ENCODE data around the gene EBF4. TPM values are rescaled to one million over a fixed set of nuclear protein-coding genes. Genes with fewer than 3 reads are reported as not detected.

The EBF4 gene
- total and polyA plus RNA-seq, 2 of the 8 experiments (the other 6 are each of a cell fraction or from before 2014, with no cell fraction given): 1.2 to 2.9 TPM

GRCh38 chr20:2757001-2757400 is 64.4 kb downstream of the EBF4 start (continued):
- no peak for TF ChIP-seq BCL11A (IDR thresholded peaks at IDR 0.05; ENCODE audit: low read depth in 2 of 2, low read length in 2 of 2)
- no peak for TF ChIP-seq RBBP5 (IDR thresholded peaks at IDR 0.05; ENCODE audit: borderline replicate concordance, low read depth, low read length)
- TF ChIP-seq MAFK (IDR thresholded peaks at IDR 0.05; ENCODE audit: low read depth, low read length): no peak
- no peak for TF ChIP-seq EP300 (IDR thresholded peaks at IDR 0.05; ENCODE audit: borderline replicate concordance in 1 of 2, low read depth in 2 of 2, low read length in 2 of 2)

Measured in H1 (cell line).